AG20443 (cell line): ENCODE measurements around the gene TCF23.
"Not testable (repeated sequence)": the region's sequence is repeated elsewhere in the genome, so short reads cannot be mapped to it uniquely, and the experiment has no call there.

Experiments
- DNase-seq: peaks from one replicate; pipeline ENCODE4 v3.0.0; 2012; ENCODE audit warnings: low spot score, mixed read lengths

Gene TCF23

GRCh38 chr2:27148801-27149439 lies at the start of gene TCF23:
TSS of gene TCF23 (plus strand) at chr2:27149004. CDS start at chr2:27149134, 130 bp downstream.
- no peak for DNase-seq

- no peak for DNase-seq
These were observed 49.4 kb upstream of the TCF23 start for GRCh38 chr2:27099334-27099955.

- DNase-seq: no peak
These were observed 48.8 kb upstream of the TCF23 start for GRCh38 chr2:27100036-27100435.

- DNase-seq: no peak
These were observed 46.5 kb upstream of the TCF23 start for GRCh38 chr2:27102329-27102728.

- DNase-seq: no peak
These were observed 42.8 kb upstream of the TCF23 start for GRCh38 chr2:27105981-27106380.

GRCh38 chr2:27108221-27108620 lies 40.6 kb upstream of the TCF23 start:
- no peak for DNase-seq

- no peak for DNase-seq
These were observed 39.7 kb upstream of the TCF23 start for GRCh38 chr2:27109083-27109482.

GRCh38 chr2:27110603-27111352 lies 38.0 kb upstream of the TCF23 start:
- DNase-seq: not testable (repeated sequence)

- not testable (repeated sequence) for DNase-seq
These were observed 37.3 kb upstream of the TCF23 start for GRCh38 chr2:27111392-27112078.

GRCh38 chr2:27115519-27115918 lies 33.3 kb upstream of the TCF23 start:
- DNase-seq: no peak

GRCh38 chr2:27117995-27118524 lies 30.7 kb upstream of the TCF23 start:
- DNase-seq: no peak

GRCh38 chr2:27118525-27119329 lies 30.1 kb upstream of the TCF23 start, which contains the start of gene CGREF1:
TSS of gene CGREF1 (minus strand) at chr2:27119128. CDS start at chr2:27104366, 14,762 bp downstream.
- DNase-seq: peak; percentile 74

- DNase-seq: not testable (repeated sequence)
These were observed 29.5 kb upstream of the TCF23 start for GRCh38 chr2:27119330-27119670.

GRCh38 chr2:27121906-27122305 lies 26.9 kb upstream of the TCF23 start:
- DNase-seq: no peak

- no peak for DNase-seq
These were observed 26.0 kb upstream of the TCF23 start for GRCh38 chr2:27122791-27123190.

- DNase-seq: peak; percentile 71
These were observed 25.3 kb upstream of the TCF23 start, which contains the start of gene ABHD1 for GRCh38 chr2:27123302-27124150. TSS of gene ABHD1 (plus strand) at chr2:27123815. CDS start at chr2:27123949, 134 bp downstream.

- no peak for DNase-seq
These were observed 23.7 kb upstream of the TCF23 start for GRCh38 chr2:27125104-27125503.

GRCh38 chr2:27126252-27126710 lies 22.5 kb upstream of the TCF23 start:
- DNase-seq: peak; percentile 2

GRCh38 chr2:27127883-27128667 lies 20.7 kb upstream of the TCF23 start:
- no peak for DNase-seq
